SK-N-SH treated with all-trans-retinoic acid at 6 μM for 48 hours (cell line): ENCODE results near the gene ASPA.

Source experiments
- ATAC-seq: fragments of 200-7000 bp; cut with Tn5 transposase; 3 replicates; pipeline ENCODE4 v1.9.1; 2020; ENCODE audit warnings: mild to moderate bottlenecking, moderate library complexity
- ARNTL ChIP-seq: fragments of 450-650 bp; formaldehyde crosslinking; IDR thresholded peaks from 2 replicates; pipeline ENCODE4 v1.5.0; 2020; ENCODE audit warnings: low read depth, mild to moderate bottlenecking, moderate library complexity, borderline replicate concordance
- BACH2 ChIP-seq: fragments of 250-450 bp; sonication (Bioruptor Pico); IDR thresholded peaks from 2 replicates; pipeline ENCODE4 v1.9.0; 2021; ENCODE audit warnings: mild to moderate bottlenecking, borderline replicate concordance
- CREB5 ChIP-seq: fragments of 250-450 bp; sonication (Bioruptor Pico); IDR thresholded peaks from 2 replicates; pipeline ENCODE4 v1.5.1; 2020; ENCODE audit warnings: low read depth, mild to moderate bottlenecking, moderate library complexity
- CSDC2 ChIP-seq: fragments of 250-450 bp; sonication (Bioruptor Pico); IDR thresholded peaks from 2 replicates; pipeline ENCODE4 v1.5.0; 2020; ENCODE audit warnings: mild to moderate bottlenecking, moderate library complexity
- CSRNP3 ChIP-seq: fragments of 250-450 bp; sonication (Bioruptor Pico); IDR thresholded peaks from 2 replicates; pipeline ENCODE4 v1.5.1; 2021; ENCODE audit warnings: mild to moderate bottlenecking, moderate library complexity
- ESRRG ChIP-seq: fragments of 250-450 bp; sonication (Bioruptor Pico); IDR thresholded peaks from 2 replicates; pipeline ENCODE4 v1.6.1; 2021; ENCODE audit warnings: mild to moderate bottlenecking
- GLIS3 ChIP-seq: fragments of 250-450 bp; sonication (Bioruptor Pico); IDR thresholded peaks from 2 replicates; pipeline ENCODE4 v1.5.0; 2020; ENCODE audit warnings: mild to moderate bottlenecking, moderate library complexity
- ISL1 ChIP-seq: fragments of 250-450 bp; sonication (Bioruptor Pico); IDR thresholded peaks from 2 replicates; pipeline ENCODE4 v2.1.2; 2022; ENCODE audit warnings: mild to moderate bottlenecking, moderate library complexity
- OSR1 ChIP-seq: fragments of 250-450 bp; sonication (Bioruptor Pico); IDR thresholded peaks from 2 replicates; pipeline ENCODE4 v1.8.0; 2022; ENCODE audit warnings: moderate library complexity, mild to moderate bottlenecking, inconsistent platforms
- PATZ1 ChIP-seq: fragments of 250-450 bp; sonication (Bioruptor Pico); IDR thresholded peaks from 2 replicates; pipeline ENCODE4 v1.8.0; 2020; ENCODE audit warnings: mild to moderate bottlenecking, moderate library complexity, borderline replicate concordance
- PPARA ChIP-seq: fragments of 250-450 bp; sonication (Bioruptor Pico); IDR thresholded peaks from 2 replicates; pipeline ENCODE4 v1.5.0; 2020; ENCODE audit warnings: mild to moderate bottlenecking, borderline replicate concordance
- RARB ChIP-seq: fragments of 250-450 bp; sonication (Bioruptor Pico); IDR thresholded peaks from 2 replicates; pipeline ENCODE4 v1.8.0; 2021; ENCODE audit warnings: mild to moderate bottlenecking, moderate library complexity
- TCF4 ChIP-seq: fragments of 250-450 bp; sonication (Bioruptor Pico); IDR thresholded peaks from 2 replicates; pipeline ENCODE4 v1.8.0; 2021; ENCODE audit warnings: mild to moderate bottlenecking, moderate library complexity, borderline replicate concordance
- TSHZ2 ChIP-seq: fragments of 250-450 bp; sonication (Bioruptor Pico); IDR thresholded peaks from 2 replicates; pipeline ENCODE4 v1.5.0; 2020; ENCODE audit warnings: mild to moderate bottlenecking, moderate library complexity
- ZC3H10 ChIP-seq: fragments of 250-450 bp; sonication (Bioruptor Pico); IDR thresholded peaks from 2 replicates; pipeline ENCODE4 v1.5.1; 2021; ENCODE audit warnings: mild to moderate bottlenecking, moderate library complexity
- ZFP3 ChIP-seq: fragments of 250-450 bp; sonication (Bioruptor Pico); IDR thresholded peaks from 2 replicates; pipeline ENCODE4 v1.5.0; 2020; ENCODE audit warnings: mild to moderate bottlenecking, moderate library complexity
- ZFP30 ChIP-seq: fragments of 450-650 bp; formaldehyde crosslinking; IDR thresholded peaks from 2 replicates; pipeline ENCODE4 v1.5.0; 2022; ENCODE audit warnings: mild to moderate bottlenecking, moderate library complexity
- ZNF565 ChIP-seq: fragments of 450-650 bp; formaldehyde crosslinking; conservative IDR thresholded peaks from 2 replicates; pipeline ENCODE4 v1.5.0; 2020; ENCODE audit warnings: low read depth, mild to moderate bottlenecking, moderate library complexity
- ZNF70 ChIP-seq: fragments of 450-650 bp; formaldehyde crosslinking; IDR thresholded peaks from 2 replicates; pipeline ENCODE4 v1.5.0; 2020; ENCODE audit warnings: mild to moderate bottlenecking, moderate library complexity
- ZNF8 ChIP-seq: fragments of 450-650 bp; formaldehyde crosslinking; IDR thresholded peaks from 2 replicates; pipeline ENCODE4 v1.5.0; 2020; ENCODE audit warnings: mild to moderate bottlenecking, moderate library complexity

The ASPA gene

GRCh38 chr17:3469529-3469928 is 6.3 kb upstream of the ASPA start:
- no peak for ATAC-seq
- no peak for TF ChIP-seq ZFP30

GRCh38 chr17:3471599-3471998 is 4.2 kb upstream of the ASPA start, which contains the start of gene SPATA22:
Gene SPATA22, minus strand, starts transcription at chr17:3471819. Its CDS starts 2,494 bp downstream, at chr17:3469325.
- ATAC-seq, result no peak
- TF ChIP-seq GLIS3 (CRISPR knock-in tag), result no peak
- no peak for TF ChIP-seq ZFP3
- no peak for TF ChIP-seq ZFP30
- no peak for TF ChIP-seq CREB5 (CRISPR knock-in tag)
- TF ChIP-seq OSR1, result no peak
- TF ChIP-seq ISL1 (CRISPR knock-in tag), result no peak
- no peak for TF ChIP-seq CSRNP3 (CRISPR knock-in tag)

GRCh38 chr17:3472137-3472536 is 3.7 kb upstream of the ASPA start:
- TF ChIP-seq PPARA (CRISPR knock-in tag) (no peak), TCF4 (CRISPR knock-in tag) (no peak), RARB (no peak), ZFP3 (no peak), ZNF8 (no peak), ARNTL (CRISPR knock-in tag) (no peak), CSRNP3 (CRISPR knock-in tag) (no peak), ZNF70 (no peak), ESRRG (no peak), TSHZ2 (CRISPR knock-in tag) (no peak), ISL1 (CRISPR knock-in tag) (no peak), ZNF565 (CRISPR knock-in tag) (no peak), CSDC2 (CRISPR knock-in tag) (no peak), PATZ1 (CRISPR knock-in tag) (no peak)
- TF ChIP-seq, all 23 proteins: peak for 0
- ATAC-seq, result no peak

GRCh38 chr17:3474212-3474611 is 1.6 kb upstream of the ASPA start:
- TF ChIP-seq ISL1 (CRISPR knock-in tag) (no peak), ZC3H10 (CRISPR knock-in tag) (no peak), ARNTL (CRISPR knock-in tag) (no peak), PATZ1 (CRISPR knock-in tag) (no peak), BACH2 (no peak), CSRNP3 (CRISPR knock-in tag) (no peak)
- TF ChIP-seq, all 23 proteins: peak for 0
- no peak; the same call in 2 of the 3 replicates for ATAC-seq
